8988T (cell line): ENCODE measurements around the gene L3MBTL4.
"Not testable (repeated sequence)": the region's sequence is repeated elsewhere in the genome, so short reads cannot be mapped to it uniquely, and the experiment has no call there.

Experiments used
- DNase-seq: peaks from one replicate; pipeline ENCODE4 v3.0.0; 2011

L3MBTL4 gene

GRCh38 chr18:6086731-6087130 lies 328.0 kb downstream of the L3MBTL4 start:
- DNase-seq, result no peak

DNA sequence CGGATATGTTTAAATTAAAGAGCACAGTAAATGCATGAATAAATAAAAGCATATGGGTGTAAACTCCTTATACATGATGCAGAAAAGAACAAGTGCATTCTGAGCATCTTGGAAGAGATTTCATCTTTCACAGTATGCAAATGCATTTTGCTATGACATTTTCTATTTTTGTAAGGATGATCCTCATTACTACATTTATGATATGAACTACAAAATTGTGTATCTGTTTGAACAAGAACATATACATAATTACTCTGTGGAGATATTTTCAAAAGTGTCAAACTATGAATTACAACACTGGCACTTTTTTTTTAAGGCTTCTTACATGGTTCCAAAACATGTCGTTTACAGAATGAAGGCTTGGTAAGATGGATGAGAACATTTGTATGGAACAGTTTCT lies 335.3 kb downstream of the L3MBTL4 start:
- no peak for DNase-seq

DNA sequence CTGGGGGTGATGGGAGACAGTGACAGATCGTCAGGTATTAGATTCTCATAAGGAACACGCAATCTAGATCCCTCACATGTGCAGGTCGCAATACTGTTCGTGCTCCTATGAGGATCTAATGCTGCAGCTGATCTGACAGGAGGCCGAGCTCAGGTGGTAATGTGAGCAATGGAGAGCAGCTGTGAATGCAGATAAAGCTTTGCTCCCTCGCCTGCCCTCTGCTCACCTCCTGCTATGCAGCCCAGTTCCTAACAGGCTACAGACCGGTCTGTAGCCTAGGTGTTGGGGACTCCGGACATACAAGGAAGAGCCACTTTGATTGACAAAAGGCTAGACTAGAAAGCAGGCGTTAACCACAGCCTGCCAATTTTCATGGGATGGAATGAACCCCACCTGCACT lies 335.8 kb downstream of the L3MBTL4 start:
- no peak for DNase-seq

DNA sequence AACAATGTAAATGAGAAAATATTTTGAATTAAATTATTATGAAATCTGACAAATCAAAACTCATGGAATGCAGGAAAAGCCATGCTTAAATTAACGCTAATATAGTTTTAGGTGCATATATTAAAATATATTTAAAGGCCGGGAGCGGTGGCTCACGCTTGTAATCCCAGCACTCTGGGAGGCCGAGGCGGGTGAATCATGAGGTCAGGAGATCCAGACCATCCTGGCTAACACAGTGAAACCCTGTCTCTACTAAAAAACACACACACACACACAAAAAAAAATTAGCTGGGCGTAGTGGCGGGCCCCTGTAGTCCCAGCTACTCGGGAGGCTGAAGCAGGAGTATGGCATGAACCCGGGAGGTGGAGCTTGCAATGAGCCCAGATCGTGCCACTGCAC lies 342.3 kb downstream of the L3MBTL4 start:
- not testable (repeated sequence) for DNase-seq

DNA sequence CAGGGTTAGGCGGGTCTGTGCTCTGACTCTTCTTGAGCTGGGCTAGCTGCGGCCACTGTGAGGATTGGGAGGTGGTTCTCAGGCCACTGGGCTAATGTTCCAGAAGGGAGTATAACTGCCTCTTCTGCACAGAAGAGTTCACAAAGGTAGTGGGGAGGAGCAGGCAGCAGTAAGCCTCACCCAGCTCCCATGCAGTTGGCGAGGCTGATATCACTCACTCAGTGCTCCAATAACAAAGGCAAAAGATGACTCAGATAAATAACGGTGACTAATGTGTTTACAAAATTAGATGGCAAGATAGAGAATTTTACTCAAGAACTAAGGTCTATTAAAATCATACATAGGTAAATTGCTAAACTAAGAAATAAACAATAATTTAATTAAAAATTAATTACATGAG lies 345.2 kb downstream of the L3MBTL4 start:
- DNase-seq, result no peak

DNA sequence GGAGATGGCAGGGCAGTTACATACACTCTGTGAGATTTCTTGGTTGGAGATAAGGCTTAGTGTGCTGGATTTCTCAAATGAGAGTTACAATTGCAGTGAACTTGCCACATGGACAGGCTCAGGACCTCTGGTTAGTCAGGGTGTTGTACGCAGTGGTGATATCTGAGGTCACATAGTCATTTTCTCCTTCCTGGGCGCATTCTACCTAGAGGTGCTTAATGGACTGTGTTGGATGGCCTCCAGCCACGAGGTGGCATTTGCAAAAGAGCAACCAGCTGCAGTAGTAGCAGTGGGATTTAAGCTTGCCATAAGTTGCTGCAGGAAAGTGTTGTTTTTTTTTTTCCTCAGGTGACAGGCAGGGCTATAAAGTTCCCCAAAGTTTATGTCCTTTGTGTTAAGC lies 345.6 kb downstream of the L3MBTL4 start:
- DNase-seq, result no peak

DNA sequence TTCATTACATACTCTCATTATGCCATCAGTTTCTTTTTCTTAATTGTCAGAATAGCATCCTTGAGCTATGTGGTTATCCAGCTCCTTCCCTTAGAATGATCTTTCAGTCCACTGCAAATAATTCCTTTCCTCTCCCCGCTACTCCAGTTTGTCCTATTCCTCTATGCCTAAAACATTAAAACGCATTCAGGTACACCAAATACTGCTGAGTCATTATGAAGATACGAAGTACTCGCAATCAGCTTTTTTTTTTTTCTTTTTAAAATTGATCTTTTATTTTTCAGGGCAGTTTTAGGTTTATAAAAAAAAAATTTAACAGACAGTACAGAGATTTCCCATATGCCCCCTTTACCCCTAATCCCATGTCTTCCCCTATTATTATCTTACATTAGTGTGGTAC lies 354.6 kb downstream of the L3MBTL4 start:
- DNase-seq, result no peak

DNA sequence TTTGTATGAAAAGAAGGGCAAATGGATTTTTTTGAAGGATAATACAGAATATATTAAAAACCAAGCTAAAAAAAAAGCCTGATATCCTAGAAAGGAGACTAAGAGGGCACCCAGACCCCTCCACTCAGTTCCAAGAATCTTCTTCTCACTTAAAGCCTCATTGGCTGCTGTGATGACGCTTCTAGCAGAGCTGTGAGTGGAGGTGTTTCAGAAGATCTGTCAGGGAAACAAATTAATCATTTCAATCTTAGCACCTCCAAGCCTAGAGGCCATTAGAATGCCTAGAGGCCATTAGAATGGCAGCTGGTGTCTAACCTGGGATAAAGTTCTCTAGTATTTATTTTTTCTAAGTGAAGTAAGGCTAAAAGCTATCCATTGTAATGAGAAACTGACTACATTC lies 355.2 kb downstream of the L3MBTL4 start:
- no peak for DNase-seq

DNA sequence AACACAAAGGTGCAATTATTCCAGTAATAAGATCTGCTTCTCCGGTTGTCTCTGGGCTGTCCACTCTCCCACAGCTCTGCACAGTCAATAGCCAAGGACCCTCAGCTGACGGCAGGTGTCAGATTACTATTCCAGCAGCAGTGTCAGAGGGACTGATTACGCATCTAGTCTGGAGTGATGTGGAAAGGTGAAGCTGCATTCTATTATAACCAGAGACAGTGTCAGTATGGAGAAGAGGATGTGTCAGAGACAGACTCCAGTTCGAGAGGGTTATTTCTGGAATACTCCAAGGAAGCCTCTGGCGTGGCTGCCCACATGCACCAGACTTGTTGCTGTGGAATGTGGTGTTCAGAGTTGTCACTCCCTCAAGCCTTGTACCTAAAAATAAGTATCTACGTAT lies 355.8 kb downstream of the L3MBTL4 start:
- DNase-seq, result no peak

GRCh38 chr18:6057604-6058003 lies 357.1 kb downstream of the L3MBTL4 start:
- no peak for DNase-seq

GRCh38 chr18:6056171-6056910 lies 358.4 kb downstream of the L3MBTL4 start:
- no peak for DNase-seq

DNA sequence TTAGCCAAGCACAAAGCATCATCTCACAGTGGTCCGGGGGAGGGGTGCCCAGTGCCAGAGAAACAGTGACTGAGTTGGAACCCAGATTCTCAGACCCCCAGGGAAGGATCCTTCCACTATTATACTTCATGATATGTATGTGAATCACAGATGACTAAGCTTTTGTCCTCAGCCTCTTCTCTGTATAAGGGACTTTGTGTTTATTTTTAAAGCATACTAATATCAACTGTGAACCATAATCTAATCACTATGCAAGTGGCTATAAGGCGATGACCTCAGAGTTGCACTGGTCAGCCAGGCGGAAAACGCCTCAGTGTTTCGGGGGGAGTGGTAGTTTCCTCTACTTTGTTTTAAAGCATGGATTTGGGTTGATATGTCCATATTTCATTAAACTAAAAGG lies 359.0 kb downstream of the L3MBTL4 start:
- no peak for DNase-seq

- DNase-seq, result no peak
These were observed 360.4 kb downstream of the L3MBTL4 start for GRCh38 chr18:6054256-6054842.

- DNase-seq, result no peak
These were observed 362.2 kb downstream of the L3MBTL4 start for GRCh38 chr18:6052449-6052913.

- not testable (repeated sequence) for DNase-seq
These were observed 367.1 kb downstream of the L3MBTL4 start for GRCh38 chr18:6047596-6047995.

DNA sequence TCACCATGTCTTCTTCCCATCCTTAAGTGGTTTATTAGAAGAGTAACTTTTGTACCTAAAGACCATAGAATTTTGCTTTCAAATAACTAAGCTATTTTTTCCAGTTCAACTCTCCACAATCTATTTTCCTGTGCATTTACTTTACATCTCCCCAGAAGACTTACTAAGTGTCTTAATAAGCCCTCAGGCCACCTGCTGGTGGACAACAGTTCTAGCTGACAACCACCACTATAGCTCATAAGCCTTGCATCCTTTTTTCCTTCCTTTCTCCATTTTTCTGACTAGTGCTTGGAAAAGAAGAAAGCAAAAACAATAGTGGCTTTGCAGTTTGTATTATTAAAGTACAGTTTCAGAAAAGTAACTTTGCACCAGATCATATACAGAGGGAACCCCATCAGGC lies 369.9 kb downstream of the L3MBTL4 start:
- no peak for DNase-seq

DNA sequence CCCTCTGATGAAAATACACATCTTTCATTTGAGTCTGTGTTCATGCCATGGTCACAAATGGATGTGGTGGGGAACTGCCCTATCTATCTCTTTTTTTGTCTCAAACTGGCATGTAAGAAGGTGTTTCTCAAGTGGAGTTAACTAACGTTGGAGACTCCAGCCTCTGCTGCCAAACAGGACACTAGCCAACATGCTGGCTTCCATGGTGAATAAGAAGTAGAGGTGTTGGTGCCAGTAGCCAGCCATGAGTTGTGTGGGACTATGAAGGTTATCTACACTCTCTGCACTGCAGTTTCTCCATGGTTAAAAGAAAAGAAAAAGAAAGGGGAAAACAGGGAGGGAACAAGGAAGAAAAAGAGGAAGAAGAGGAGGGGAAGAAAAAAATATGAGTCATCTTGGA lies 370.4 kb downstream of the L3MBTL4 start:
- no peak for DNase-seq

DNA sequence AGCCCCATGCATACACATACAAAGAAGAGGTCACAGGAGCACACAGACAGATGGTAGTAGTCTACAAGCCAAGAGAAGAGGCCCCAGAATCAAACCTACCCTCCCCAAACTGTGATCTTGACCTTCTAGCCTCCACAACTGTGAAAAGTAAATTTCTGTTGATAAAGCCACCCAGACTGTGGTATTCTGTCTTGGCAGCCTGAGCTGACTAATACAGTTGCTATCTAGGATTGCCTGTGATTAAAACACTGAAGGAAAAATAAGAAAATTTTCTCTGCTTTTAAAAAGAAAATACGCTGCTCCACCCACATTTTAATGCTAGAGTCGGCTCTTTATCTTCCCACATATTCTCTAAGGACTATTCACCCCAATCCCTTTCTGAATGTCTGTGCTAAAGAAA lies 375.7 kb downstream of the L3MBTL4 start:
- no peak for DNase-seq

DNA sequence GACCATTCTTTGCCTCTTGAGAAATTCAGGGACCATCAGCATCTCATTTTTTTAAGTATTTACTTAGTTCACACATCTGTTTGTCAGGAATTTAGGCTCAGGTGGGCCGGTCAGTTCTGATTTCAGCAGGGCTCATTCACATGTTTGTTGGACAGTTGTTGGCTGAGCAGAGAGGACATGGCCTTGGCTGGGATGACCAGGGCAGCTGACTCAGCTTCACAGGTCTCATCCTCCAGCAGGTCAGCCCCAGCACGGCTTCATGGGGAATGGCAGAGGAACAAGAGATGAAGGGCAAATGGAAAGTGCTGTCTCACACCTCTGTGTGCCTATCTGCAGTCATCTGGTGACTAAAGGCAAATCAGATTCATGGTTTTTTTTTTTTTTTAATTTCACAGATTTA lies 383.3 kb downstream of the L3MBTL4 start:
- DNase-seq, result no peak

DNA sequence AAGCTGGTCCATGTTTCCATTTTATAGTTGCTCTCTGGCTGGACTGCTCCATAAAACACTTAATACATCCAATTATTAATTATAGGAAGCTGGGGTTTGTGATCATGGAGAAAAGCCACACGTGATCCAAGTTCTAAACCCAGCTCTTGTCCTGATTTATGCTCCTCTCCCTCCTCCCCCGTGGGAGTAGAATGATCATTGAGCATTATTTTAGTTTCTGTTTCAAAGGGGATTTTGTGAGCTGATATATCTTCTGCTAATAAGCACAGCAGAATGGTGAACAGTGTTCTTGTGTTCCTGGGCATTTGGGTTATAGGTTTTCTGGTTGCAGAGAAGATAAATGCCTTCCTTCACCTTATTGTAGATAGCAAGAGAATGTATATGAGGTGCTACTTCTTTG lies 383.7 kb downstream of the L3MBTL4 start:
- DNase-seq, result no peak

DNA sequence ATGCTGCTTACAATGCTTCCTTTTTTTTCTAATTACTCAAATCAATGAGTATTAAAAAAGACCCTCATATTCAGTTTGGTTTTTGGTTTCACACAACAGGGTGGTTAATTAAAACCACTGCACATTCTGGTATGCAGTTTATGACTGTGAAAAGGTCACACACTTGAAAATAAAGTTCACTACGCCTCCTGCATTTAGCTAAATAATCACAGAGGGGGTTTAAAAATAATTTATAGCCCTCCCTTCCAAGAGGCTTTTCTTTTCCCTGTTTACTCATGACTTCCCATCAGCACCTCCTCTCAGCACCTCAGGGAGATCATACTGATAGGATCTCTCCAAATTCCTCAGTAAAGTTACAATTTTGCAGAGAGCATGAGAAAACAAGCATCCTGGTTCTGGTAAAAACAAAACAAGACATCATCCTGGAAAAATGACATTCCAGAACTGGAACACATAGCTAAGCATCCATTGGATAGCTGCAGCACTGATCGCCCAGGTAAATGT lies 389.9 kb downstream of the L3MBTL4 start:
- no peak for DNase-seq

- no peak for DNase-seq
These were observed 391.2 kb downstream of the L3MBTL4 start for GRCh38 chr18:6023551-6023950.

DNA sequence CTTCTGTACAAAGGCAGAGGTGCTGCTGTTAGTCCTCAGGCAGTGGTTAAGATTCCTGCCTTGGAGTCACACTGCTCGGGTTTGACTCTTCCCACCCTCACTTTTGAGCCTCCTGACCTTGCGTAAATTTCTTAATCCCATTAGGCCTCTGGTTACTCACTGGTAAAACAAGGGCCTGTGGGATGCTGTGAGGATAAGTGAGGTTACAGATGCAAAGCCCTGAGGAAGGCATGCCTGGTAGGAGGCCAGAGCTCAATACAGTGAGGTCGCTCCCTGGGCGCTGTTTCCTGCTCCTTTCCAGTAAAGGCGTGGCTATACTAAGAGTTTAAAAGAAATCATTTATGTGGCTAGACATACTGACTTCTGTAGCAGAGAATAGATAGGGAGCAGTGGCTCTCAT lies 391.9 kb downstream of the L3MBTL4 start:
- no peak for DNase-seq

DNA sequence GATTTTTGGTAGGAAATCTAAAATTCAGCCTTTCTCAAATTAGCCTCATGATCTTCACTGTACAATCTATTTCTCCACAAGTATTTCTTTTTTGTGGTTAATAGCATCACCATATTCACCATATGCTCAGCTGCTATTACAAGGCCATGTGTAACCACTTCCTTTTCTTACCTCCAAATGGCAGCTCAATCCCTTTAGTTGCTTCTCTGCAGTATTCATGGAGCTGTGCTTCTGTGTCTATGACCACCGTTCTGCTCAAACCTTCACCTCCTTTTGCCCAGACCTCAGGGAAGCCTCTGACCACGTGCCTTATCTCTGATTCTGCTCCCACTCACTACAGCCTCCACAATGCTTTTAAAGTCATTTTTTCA lies 392.7 kb downstream of the L3MBTL4 start:
- no peak for DNase-seq
